OCI-LY7 (cell line): Measurements from ENCODE around the gene FRMD3.

Source experiments
- EZH2phosphoT487 ChIP-seq: fragments of 200-600 bp; sonication (generic); IDR thresholded peaks from 2 replicates; pipeline ENCODE4 v1.6.1; 2018; ENCODE audit warnings: low read depth, borderline replicate concordance, mild to moderate bottlenecking, mixed run types, antibody characterized with exemption, low read length, moderate library complexity, mixed read lengths
- TF ChIP-seq, protein P1 (sequence below): fragments of 200-600 bp; sonication (generic); conservative IDR thresholded peaks from 2 replicates; pipeline ENCODE4 v1.5.1; 2014; ENCODE audit warnings: mild to moderate bottlenecking, antibody characterized with exemption, low read length, moderate library complexity, mixed read lengths

DNA sequence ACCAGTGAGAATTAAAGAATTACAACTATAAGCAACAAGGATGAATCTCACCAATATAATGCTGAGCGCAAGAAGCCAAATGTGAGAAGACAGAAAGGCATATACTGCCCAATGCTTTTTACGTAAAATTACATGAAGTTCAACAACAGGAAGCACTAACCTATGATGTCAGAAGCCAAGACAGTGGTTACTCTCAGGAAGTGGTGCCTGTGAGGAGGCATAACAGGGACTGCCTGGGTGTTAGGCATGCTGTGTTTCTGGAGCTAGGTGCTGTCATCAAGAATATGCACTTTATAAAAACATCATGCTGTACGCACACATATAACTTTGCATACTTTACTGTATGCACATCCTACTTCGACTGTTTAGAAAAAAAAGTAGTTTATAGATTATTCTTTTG, 30.1 kb downstream of the FRMD3 start:
- TF ChIP-seq, protein P1, sequence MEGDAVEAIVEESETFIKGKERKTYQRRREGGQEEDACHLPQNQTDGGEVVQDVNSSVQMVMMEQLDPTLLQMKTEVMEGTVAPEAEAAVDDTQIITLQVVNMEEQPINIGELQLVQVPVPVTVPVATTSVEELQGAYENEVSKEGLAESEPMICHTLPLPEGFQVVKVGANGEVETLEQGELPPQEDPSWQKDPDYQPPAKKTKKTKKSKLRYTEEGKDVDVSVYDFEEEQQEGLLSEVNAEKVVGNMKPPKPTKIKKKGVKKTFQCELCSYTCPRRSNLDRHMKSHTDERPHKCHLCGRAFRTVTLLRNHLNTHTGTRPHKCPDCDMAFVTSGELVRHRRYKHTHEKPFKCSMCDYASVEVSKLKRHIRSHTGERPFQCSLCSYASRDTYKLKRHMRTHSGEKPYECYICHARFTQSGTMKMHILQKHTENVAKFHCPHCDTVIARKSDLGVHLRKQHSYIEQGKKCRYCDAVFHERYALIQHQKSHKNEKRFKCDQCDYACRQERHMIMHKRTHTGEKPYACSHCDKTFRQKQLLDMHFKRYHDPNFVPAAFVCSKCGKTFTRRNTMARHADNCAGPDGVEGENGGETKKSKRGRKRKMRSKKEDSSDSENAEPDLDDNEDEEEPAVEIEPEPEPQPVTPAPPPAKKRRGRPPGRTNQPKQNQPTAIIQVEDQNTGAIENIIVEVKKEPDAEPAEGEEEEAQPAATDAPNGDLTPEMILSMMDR: no peak
- no peak for TF ChIP-seq EZH2phosphoT487
